CD14-positive monocyte (primary cell): Measurements from ENCODE around the gene TMEM213. TPM values are rescaled to one million over a fixed set of nuclear protein-coding genes. Genes with fewer than 3 reads are reported as not detected.

Experiments used
- DNase-seq, 3 donors: peaks; one replicate each; pipeline ENCODE4 v3.0.0-alpha.2; 2011 to 2022
- H2AFZ ChIP-seq: 2 replicates; pipeline ENCODE4 v1.6.0; 2012; ENCODE audit warnings: mild to moderate bottlenecking, low read depth, low read length, inconsistent platforms; ENCODE audit not compliant: insufficient read depth, poor library complexity, severe bottlenecking
- H3K27ac ChIP-seq, 2 donors: 1 replicate in 1 of 2; 2 replicates in 1 of 2; pipeline ENCODE4 v1.5.1; 2012 to 2013; ENCODE audit warnings: low read length in 2 of 2, control low read depth in 1 of 2, inconsistent platforms in 1 of 2, low read depth in 1 of 2, mild to moderate bottlenecking in 1 of 2
- H3K27me3 ChIP-seq, 2 donors: one replicate each; pipeline versions ENCODE4 v1.6.0 to v1.6.1; 2011 to 2013; ENCODE audit warnings: low read length in 2 of 2; ENCODE audit not compliant: control insufficient read depth in 2 of 2, insufficient read depth in 2 of 2
- H3K36me3 ChIP-seq, 2 donors: replicated peaks in 1 of 2; 1 replicate in 1 of 2; 2 replicates in 1 of 2; pipeline versions ENCODE4 v1.5.1 to v1.6.1; 2012 to 2013; ENCODE audit warnings: low read length in 2 of 2, control low read depth in 1 of 2, inconsistent platforms in 1 of 2, mild to moderate bottlenecking in 1 of 2; ENCODE audit not compliant: insufficient read depth in 2 of 2, control insufficient read depth in 1 of 2
- H3K4me1 ChIP-seq, 2 donors: 1 replicate in 1 of 2; 2 replicates in 1 of 2; pipeline versions ENCODE4 v1.5.1 to v1.6.1; 2012 to 2013; ENCODE audit warnings: low read length in 2 of 2, control low read depth in 1 of 2, inconsistent platforms in 1 of 2, mild to moderate bottlenecking in 1 of 2, moderate library complexity in 1 of 2; ENCODE audit not compliant: insufficient read depth in 2 of 2, control insufficient read depth in 1 of 2
- H3K4me2 ChIP-seq: replicated peaks from 2 replicates; pipeline ENCODE3; 2012; ENCODE audit warnings: low read length, moderate library complexity, mild to moderate bottlenecking; ENCODE audit not compliant: poor library complexity, severe bottlenecking; ENCODE audit errors: extremely low read depth
- H3K4me3 ChIP-seq, 3 experiments: fragments of 200-600 bp in 1 of 3; sonication (generic) in 1 of 3; replicated peaks in 1 of 3; 1 replicate in 2 of 3; 2 replicates in 1 of 3; pipeline ENCODE4 v1.5.1; 2011 to 2013; ENCODE audit warnings: low read length in 3 of 3, mild to moderate bottlenecking in 3 of 3, control low read depth in 2 of 3, low read depth in 2 of 3, inconsistent platforms in 1 of 3, moderate library complexity in 1 of 3
- H3K79me2 ChIP-seq: 2 replicates; pipeline ENCODE4 v1.6.0; 2012; ENCODE audit warnings: mild to moderate bottlenecking, control low read depth, inconsistent platforms, low read length, moderate library complexity; ENCODE audit not compliant: insufficient read depth
- H3K9ac ChIP-seq: 2 replicates; pipeline ENCODE4 v1.6.0; 2017; ENCODE audit warnings: low read length, mild to moderate bottlenecking; ENCODE audit not compliant: insufficient read depth, poor library complexity, severe bottlenecking
- H3K9me3 ChIP-seq, 2 donors: replicated peaks in 1 of 2; 1 replicate in 1 of 2; 2 replicates in 1 of 2; pipeline versions ENCODE4 v1.5.1 to v1.6.1; 2012 to 2013; ENCODE audit warnings: low read length in 2 of 2, control low read depth in 1 of 2; ENCODE audit not compliant: control insufficient read depth in 1 of 2, insufficient read depth in 1 of 2
- H4K20me1 ChIP-seq: 2 replicates; pipeline ENCODE4 v1.6.0; 2012; ENCODE audit warnings: mild to moderate bottlenecking, low read length, control low read depth, moderate library complexity; ENCODE audit not compliant: insufficient read depth
- H3K27ac Mint-ChIP-seq, 7 donors: one replicate each; pipeline ENCODE4 v1.8.0; 2020; ENCODE audit warnings: mild to moderate bottlenecking in 7 of 7, mixed read lengths in 7 of 7, moderate library complexity in 6 of 7, inconsistent platforms in 2 of 7
- H3K27me3 Mint-ChIP-seq, 3 donors: one replicate each; pipeline ENCODE4 v1.8.0; 2021 to 2022; ENCODE audit warnings: low read depth in 3 of 3, mild to moderate bottlenecking in 3 of 3, mixed read lengths in 3 of 3, moderate library complexity in 3 of 3, inconsistent platforms in 1 of 3
- H3K36me3 Mint-ChIP-seq, 2 donors: one replicate each; pipeline ENCODE4 v1.8.0; 2020; ENCODE audit warnings: mixed read lengths in 2 of 2, inconsistent platforms in 1 of 2, mild to moderate bottlenecking in 1 of 2
- H3K4me1 Mint-ChIP-seq: one replicate; pipeline ENCODE4 v1.8.0; 2020; ENCODE audit warnings: mild to moderate bottlenecking, mixed read lengths
- H3K4me3 Mint-ChIP-seq, 2 donors: one replicate each; pipeline ENCODE4 v1.8.0; 2020; ENCODE audit warnings: mild to moderate bottlenecking in 2 of 2, mixed read lengths in 2 of 2, moderate library complexity in 1 of 2
- H3K9me3 Mint-ChIP-seq, 7 donors: one replicate each; pipeline ENCODE4 v1.8.0; 2020 to 2022; ENCODE audit warnings: mixed read lengths in 7 of 7, mild to moderate bottlenecking in 6 of 7, moderate library complexity in 6 of 7, inconsistent platforms in 2 of 7
- CTCF ChIP-seq: fragments of 200-600 bp; IDR thresholded peaks from one replicate; pipeline ENCODE4 v1.8.0; 2022; ENCODE audit warnings: antibody characterized with exemption, mild to moderate bottlenecking
- WGBS: methylation state at CpG from one replicate; pipeline ENCODE4 v1.1.5; 2013; ENCODE audit warnings: missing lambda C conversion rate; ENCODE audit not compliant: insufficient coverage; 5-methylcytosine and 5-hydroxymethylcytosine counted together
- intact Hi-C, 2 donors: fragments of 100-400 bp; cut with micrococcal nuclease; formaldehyde crosslinking; loops; one replicate each; pipeline versions ENCODE4 v1.15.0 to v1.15.1; 2023
- polyA plus RNA-seq, 3 donors: library from polyadenylated mRNA; depleted of rRNA in 1 of 3; unstranded in 2 of 3; stranded (reverse) in 1 of 3; fragments of 300-500 nt in 2 of 3; fragments of >200 nt in 1 of 3; fragmentation: Illumina TruSeq in 2 of 3; gene quantifications; 1 replicate in 2 of 3; 2 replicates in 1 of 3; pipeline ENCODE4 v1.2.3, GENCODE V29; 2012 to 2021

Gene TMEM213
- polyA plus RNA-seq, 3 donors = not detected

GRCh38 chr7:138755331-138755747, 42.5 kb upstream of the TMEM213 start:
- no peak overlapping the region for H3K27ac Mint-ChIP-seq
- Histone ChIP-seq H2AFZ (no peak overlapping the region), H3K36me3 (no peaks in the 10 kb centered on the region), H3K79me2 (no peaks in the 10 kb centered on the region), H3K4me3 (no peak overlapping the region), H3K27me3 (peaks cover 0 to 2% of the 10 kb centered on the region in 2 donors), H3K27ac (no peak overlapping the region), H4K20me1 (no peaks in the 10 kb centered on the region), H3K9me3 (no peaks in the 10 kb centered on the region), H3K4me1 (no peaks in the 10 kb centered on the region), H3K4me2 (no peak overlapping the region), H3K9ac (no peak overlapping the region)
- H3K9me3 Mint-ChIP-seq = peaks cover 0 to 2% (median 0%) of the 10 kb centered on the region in 7 donors
- intact Hi-C loops = no loop called here
- H3K4me3 Mint-ChIP-seq = no peak overlapping the region
- H3K27me3 Mint-ChIP-seq = peaks cover 0 to 10% (median 4%) of the 10 kb centered on the region in 3 donors
- 87% methylated on average over 10 of the region's 10 CpGs for WGBS
- DNase-seq = no peak
- peaks cover 3% of the 10 kb centered on the region for H3K4me1 Mint-ChIP-seq
- TF ChIP-seq CTCF = no peak
- H3K36me3 Mint-ChIP-seq = no peaks in the 10 kb centered on the region

- no peaks in the 10 kb centered on the region for H4K20me1 ChIP-seq
- no peaks in the 10 kb centered on the region for H3K36me3 ChIP-seq
- H3K79me2 ChIP-seq = no peaks in the 10 kb centered on the region
- H3K9me3 Mint-ChIP-seq = peaks cover 0 to 2% (median 0%) of the 10 kb centered on the region in 7 donors
- H3K27me3 Mint-ChIP-seq = peaks cover 0 to 10% (median 4%) of the 10 kb centered on the region in 3 donors
- no peaks in the 10 kb centered on the region for H3K9me3 ChIP-seq
- peaks cover 3% of the 10 kb centered on the region for H3K4me1 Mint-ChIP-seq
- intact Hi-C loops = no loop called here
- H3K4me1 ChIP-seq = no peaks in the 10 kb centered on the region
- no peak overlapping the region for H2AFZ ChIP-seq
- H3K4me2 ChIP-seq = no peak overlapping the region
- peaks cover 0 to 2% of the 10 kb centered on the region in 2 donors for H3K27me3 ChIP-seq
- H3K27ac Mint-ChIP-seq = no peak overlapping the region
- TF ChIP-seq CTCF = no peak
- no peak for DNase-seq
- H3K9ac ChIP-seq = no peak overlapping the region
- WGBS = 70% methylated on average over 4 of the region's 4 CpGs
- no peak overlapping the region for H3K4me3 Mint-ChIP-seq
- H3K27ac ChIP-seq = no peak overlapping the region
- no peak overlapping the region for H3K4me3 ChIP-seq
- no peaks in the 10 kb centered on the region for H3K36me3 Mint-ChIP-seq
These were observed 41.8 kb upstream of the TMEM213 start for GRCh38 chr7:138755842-138756590.
